ENCODE data around the gene ANKK1. TPM values are rescaled to one million over a fixed set of nuclear protein-coding genes. Genes with fewer than 3 reads are reported as not detected.

The ANKK1 gene
- total RNA-seq, 1 donor from 2014 or later: 0.12 TPM

DNA sequence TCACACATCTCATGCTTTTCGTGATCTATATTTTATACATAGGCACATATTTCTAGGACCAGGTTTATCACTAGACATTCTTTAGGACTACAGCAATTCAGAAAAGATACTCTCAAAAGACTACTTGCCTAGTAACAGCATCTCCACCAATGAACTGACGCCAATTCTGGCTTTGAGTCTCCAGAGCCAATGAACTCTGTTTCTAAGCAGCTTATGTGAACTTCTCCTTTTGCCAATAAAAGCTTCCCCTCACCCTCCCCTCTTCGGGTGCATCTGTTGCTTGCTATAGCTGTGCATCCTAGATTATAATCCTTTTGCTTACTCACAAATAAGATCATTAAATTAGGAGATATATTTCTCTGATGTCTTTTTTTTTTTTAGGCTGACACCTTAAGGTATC, 11.4 kb upstream of the ANKK1 start:
- no peak for DNase-seq (ENCODE audit: extremely low read depth, low read depth, low spot score)

DNA sequence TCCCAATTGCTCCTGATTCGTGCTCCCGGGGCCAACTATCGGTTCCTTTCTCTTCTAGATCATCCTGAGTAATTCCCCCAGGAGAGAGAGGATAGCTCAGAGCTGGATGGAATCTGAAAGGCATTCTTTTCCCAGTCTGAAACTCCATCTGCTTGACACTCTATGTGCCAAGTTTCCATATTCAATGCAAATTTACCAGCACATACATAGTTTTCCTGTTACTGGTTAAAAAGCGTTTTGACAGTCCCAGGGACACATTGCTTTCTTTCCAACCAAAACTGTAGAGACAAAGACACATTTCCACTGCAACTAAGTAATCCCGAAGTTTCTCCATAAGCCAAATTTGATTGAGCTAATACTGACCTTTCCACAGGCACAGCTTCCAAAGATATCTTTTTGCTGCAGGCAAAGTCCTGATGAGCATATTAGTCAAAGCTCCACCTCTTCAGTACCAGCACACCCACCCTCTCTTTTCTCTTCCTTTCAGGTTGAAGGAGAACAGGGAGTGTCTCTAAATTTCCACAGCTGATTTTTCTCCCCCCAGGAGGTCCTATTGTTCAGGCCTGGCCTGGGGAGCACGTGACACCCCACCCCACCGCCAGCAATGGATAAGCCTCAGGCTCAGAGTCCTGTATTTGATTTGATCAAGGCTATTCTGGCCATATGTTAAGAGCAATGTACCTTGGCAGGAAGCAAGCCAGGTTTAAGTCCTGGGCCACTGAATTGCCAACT, 9.7 kb upstream of the ANKK1 start:
- DNase-seq (ENCODE audit: extremely low read depth, low read depth, low spot score): no peak

- no peak for DNase-seq (ENCODE audit: extremely low read depth, low read depth, low spot score)
Observed at GRCh38 chr11:113378692-113379091, 8.9 kb upstream of the ANKK1 start.

DNA sequence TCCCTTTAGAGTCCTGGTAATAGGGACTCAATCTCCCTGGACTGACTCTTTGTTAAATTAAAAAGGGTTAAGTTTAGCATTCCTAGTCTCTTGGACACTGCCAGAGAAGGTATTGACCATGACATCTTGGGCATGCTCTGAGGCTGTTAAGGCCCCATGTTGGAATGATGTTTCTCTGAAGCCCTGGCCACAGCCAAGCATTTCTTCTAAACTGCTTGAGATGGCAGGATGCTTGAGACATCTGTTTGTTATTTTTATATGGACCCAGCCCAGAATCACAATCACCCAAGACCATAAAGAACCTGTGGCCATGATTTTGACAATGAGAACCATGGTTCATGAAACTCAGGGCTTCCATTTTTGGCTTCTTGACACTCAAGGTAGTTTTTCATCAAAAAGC, 5.5 kb upstream of the ANKK1 start:
- DNase-seq (ENCODE audit: extremely low read depth, low read depth, low spot score): no peak

GRCh38 chr11:113384551-113384950, 3.0 kb upstream of the ANKK1 start:
- DNase-seq (ENCODE audit: extremely low read depth, low read depth, low spot score): peak; percentile 72

GRCh38 chr11:113385749-113386148, 1.8 kb upstream of the ANKK1 start:
- no peak for DNase-seq (ENCODE audit: extremely low read depth, low read depth, low spot score)

DNA sequence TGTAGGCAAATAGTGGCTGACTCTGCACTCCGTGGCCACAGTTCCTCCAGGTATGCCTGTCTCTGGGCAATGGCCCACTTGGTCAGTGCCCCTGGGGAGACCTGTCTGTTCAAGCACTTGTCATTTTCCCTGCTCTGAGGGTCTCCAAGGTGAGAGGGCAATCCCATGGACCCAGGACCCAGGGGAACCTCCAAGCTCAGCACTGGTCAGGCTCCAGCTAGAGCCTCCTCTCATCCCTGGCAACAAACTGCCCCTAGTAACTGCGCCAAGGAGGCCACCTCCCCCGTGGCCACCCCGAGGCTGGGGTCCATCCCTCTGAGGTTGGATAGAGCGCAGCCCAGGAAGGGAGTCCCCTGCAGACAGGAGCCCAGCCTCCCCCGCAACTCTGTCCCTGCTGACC, 713 bp upstream of the ANKK1 start:
- DNase-seq (ENCODE audit: extremely low read depth, low read depth, low spot score): no peak

DNA sequence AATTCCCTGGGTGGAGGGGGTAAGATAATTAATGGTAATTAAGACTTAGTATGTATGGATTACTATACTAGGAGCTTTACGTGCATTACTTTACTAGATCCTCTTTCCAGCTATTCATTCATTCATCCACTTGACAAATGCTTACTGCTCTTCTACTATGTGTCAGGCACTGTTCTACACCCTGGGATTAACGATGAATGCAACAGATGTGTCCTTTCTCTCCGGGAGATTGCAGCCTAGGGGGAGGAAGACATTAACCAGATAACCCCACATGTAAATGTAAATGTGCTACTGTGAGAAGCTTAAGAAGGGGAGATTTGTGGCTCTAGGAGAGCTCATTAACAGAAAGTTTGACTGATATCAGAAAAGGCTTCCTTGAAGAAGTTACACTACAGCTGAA, 1.7 kb downstream of the ANKK1 start:
- no peak for DNase-seq (ENCODE audit: extremely low read depth, low read depth, low spot score)

GRCh38 chr11:113392236-113392921, 4.8 kb downstream of the ANKK1 start:
- DNase-seq (ENCODE audit: extremely low read depth, low read depth, low spot score): no peak

DNA sequence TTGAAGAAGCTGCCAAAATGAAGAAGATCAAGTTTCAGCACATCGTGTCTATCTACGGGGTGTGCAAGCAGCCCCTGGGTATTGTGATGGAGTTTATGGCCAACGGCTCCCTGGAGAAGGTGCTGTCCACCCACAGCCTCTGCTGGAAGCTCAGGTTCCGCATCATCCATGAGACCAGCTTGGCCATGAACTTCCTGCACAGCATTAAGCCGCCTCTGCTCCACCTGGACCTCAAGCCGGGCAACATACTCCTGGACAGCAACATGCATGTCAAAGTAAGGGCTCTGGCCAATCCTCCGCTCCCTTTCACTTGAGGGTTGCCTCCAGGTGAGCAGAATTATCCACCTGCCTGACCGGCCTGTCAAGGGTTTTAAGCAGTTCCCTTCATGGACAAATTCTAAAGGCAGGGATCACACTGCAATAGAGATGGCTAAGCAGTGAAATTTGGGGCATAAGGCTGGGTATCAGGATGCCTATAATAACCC, 6.0 kb downstream of the ANKK1 start:
- DNase-seq (ENCODE audit: extremely low read depth, low read depth, low spot score): no peak

GRCh38 chr11:113394919-113395318, 7.3 kb downstream of the ANKK1 start:
- DNase-seq (ENCODE audit: extremely low read depth, low read depth, low spot score): no peak

DNA sequence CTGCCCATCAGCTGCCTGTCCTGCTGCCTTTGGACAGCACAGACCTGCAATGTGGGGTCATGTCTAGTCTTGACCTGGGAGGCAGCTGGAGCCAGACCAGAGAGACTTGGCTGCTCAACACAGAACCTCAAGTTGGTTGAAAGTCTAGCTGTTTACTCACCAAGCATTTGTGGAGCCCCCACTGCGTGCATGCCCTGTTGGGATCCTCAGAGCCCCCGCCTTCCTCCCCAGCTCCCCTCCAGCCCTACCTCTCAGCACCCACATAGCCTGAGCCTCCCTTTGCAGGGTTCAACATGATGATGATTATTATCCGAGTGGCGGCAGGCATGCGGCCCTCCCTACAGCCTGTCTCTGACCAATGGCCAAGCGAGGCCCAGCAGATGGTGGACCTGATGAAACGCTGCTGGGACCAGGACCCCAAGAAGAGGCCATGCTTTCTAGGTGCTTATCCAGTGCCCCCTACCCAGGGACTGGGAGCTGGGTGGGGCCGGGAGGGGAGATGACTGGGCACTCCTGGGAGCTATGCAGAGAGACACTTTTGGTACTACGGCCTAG, 8.3 kb downstream of the ANKK1 start:
- DNase-seq (ENCODE audit: extremely low read depth, low read depth, low spot score): no peak

DNA sequence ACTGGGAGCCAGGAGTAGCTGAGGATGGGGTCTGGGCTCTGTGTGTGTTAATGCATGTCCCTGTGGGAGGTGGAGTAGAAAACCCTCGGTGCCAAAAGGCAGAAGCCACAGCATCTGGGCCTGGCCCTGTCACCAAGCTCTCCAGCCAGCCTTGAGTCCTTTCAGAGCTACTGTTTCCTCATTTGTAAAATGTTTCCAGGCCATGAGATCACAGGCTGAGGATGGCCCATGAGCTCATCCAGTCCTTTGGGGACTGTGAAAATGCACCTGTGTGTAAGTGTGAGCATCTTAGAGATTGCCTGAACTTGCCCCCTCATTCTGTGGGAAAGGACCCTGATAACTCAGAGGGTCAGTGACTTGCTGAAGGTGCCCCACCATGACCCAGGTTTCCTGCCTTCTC, 9.1 kb downstream of the ANKK1 start:
- DNase-seq (ENCODE audit: extremely low read depth, low read depth, low spot score): no peak

- no peak for DNase-seq (ENCODE audit: extremely low read depth, low read depth, low spot score)
Observed at GRCh38 chr11:113397212-113397611, 9.6 kb downstream of the ANKK1 start.

GRCh38 chr11:113397821-113398220, 10.2 kb downstream of the ANKK1 start:
- DNase-seq (ENCODE audit: extremely low read depth, low read depth, low spot score): no peak

DNA sequence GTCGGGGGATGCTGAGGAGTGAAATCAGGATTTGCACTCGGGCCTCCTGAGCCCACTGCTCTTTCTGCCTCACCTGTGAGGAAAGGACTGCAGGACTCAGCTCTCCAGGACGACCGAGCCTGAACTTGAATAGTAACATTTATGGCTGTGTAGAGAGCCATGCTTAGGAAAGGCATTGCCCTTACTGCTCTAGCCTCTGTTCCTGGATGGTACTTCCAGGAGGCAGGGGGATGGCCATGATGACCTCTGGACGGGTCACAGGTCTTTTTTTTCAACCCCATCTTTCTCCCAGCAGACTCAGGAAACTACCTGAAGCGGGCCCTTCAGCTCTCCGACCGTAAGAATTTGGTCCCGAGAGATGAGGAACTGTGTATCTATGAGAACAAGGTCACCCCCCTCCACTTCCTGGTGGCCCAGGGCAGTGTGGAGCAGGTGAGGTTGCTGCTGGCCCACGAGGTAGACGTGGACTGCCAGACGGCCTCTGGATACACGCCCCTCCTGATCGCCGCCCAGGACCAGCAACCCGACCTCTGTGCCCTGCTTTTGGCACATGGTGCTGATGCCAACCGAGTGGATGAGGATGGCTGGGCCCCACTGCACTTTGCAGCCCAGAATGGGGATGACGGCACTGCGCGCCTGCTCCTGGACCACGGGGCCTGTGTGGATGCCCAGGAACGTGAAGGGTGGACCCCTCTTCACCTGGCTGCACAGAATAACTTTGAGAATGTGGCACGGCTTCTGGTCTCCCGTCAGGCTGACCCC, 11.3 kb downstream of the ANKK1 start:
- DNase-seq (ENCODE audit: extremely low read depth, low read depth, low spot score): no peak

- no peak for DNase-seq (ENCODE audit: extremely low read depth, low read depth, low spot score)
Observed at GRCh38 chr11:113400631-113401230, 13.2 kb downstream of the ANKK1 start.

GRCh38 chr11:113401718-113402117, 14.1 kb downstream of the ANKK1 start:
- DNase-seq (ENCODE audit: extremely low read depth, low read depth, low spot score): no peak

GRCh38 chr11:113404859-113405430, 17.4 kb downstream of the ANKK1 start:
- DNase-seq (ENCODE audit: extremely low read depth, low read depth, low spot score): no peak

DNA sequence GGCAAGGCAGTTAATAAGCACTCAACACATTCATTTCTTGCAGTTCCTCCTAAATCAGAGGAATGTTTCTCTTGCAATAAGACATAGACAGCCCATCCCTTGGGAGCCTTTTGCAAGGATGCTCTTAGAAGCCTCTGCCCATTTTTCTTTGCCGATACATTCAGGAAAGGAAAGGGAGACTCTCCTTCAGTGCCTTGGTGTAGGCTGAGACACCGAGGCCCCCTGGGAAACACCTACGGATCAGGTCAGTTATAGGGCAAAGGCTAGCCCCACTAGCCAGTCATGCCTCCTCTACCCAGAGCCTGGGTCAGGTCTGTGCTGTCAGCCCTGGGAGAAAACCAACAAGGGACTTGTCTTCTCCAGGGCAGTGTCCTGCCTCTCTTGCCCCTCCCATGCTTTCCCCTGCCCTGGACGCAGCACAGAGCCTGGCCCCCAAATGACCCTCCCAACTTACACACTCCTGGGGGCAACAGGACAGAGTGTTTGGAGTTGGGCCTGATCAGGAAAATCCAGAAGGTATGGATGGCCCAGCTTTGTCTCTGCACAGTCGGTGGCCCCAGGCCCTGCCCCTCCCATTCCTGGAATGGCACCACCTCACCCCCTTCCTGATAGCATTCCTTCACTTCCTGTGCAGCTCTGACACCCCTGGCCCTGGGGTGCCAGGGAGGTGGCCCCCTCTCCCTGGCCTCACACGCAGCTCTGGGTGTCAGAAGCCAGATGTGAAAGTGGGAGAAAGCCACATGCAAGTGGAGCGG, 18.3 kb downstream of the ANKK1 start:
- DNase-seq (ENCODE audit: extremely low read depth, low read depth, low spot score): no peak

Data from glomerular endothelial cell (primary cell).